Tibial nerve (tissue), 4 donors: Measurements from ENCODE around the gene GORASP2. TPM values are rescaled to one million over a fixed set of nuclear protein-coding genes. Genes with fewer than 3 reads are reported as not detected.

Experiments
- DNase-seq, 2 donors: peaks; one replicate each; pipeline ENCODE4 v3.0.0-alpha.2; 2019; ENCODE audit warnings: low spot score in 2 of 2
- H3K27ac ChIP-seq, 4 donors: fragments of 200-600 bp; sonication (generic) in 3 of 4; one replicate each; pipeline ENCODE4 v1.5.1; 2017 to 2019; ENCODE audit warnings: mild to moderate bottlenecking in 1 of 4
- H3K27me3 ChIP-seq, 2 donors: fragments of 200-600 bp; sonication (generic) in 1 of 2; one replicate each; pipeline versions ENCODE4 v1.5.1 to v1.6.0; 2017 to 2019
- H3K36me3 ChIP-seq, 3 donors: fragments of 200-600 bp; sonication (generic); one replicate each; pipeline ENCODE4 v1.5.1; 2018 to 2019
- H3K4me1 ChIP-seq, 4 donors: fragments of 200-600 bp; sonication (generic) in 3 of 4; one replicate each; pipeline ENCODE4 v1.5.1; 2017 to 2019
- H3K4me3 ChIP-seq, 4 donors: fragments of 200-600 bp; sonication (generic) in 3 of 4; one replicate each; pipeline ENCODE4 v1.5.1; 2017 to 2019; ENCODE audit warnings: mild to moderate bottlenecking in 1 of 4, moderate library complexity in 1 of 4
- H3K9me3 ChIP-seq, 4 donors: fragments of 200-600 bp; sonication (generic) in 3 of 4; one replicate each; pipeline ENCODE4 v1.5.1; 2017 to 2019
- EP300 ChIP-seq, 2 donors: sonication (generic); formaldehyde crosslinking; IDR thresholded peaks; one replicate each; pipeline ENCODE4 v1.6.1; 2017; ENCODE audit warnings: antibody characterized with exemption in 2 of 2, mild to moderate bottlenecking in 1 of 2
- POLR2A ChIP-seq, 2 donors: fragments of 450-650 bp; IDR thresholded peaks; one replicate each; pipeline ENCODE4 v1.6.1; 2017; ENCODE audit warnings: antibody characterized with exemption in 2 of 2, mild to moderate bottlenecking in 2 of 2, moderate library complexity in 2 of 2
- WGBS, 2 donors: methylation state at CpG; one replicate each; pipeline ENCODE4 v1.1.5; 2018; 5-methylcytosine and 5-hydroxymethylcytosine counted together
- total RNA-seq, 4 donors: library from RNA; depleted of rRNA; stranded (reverse); fragments of >200 nt; gene quantifications; one replicate each; pipeline ENCODE4 v1.1.0, GENCODE V29; 2016
- TF ChIP-seq, protein P1 (sequence below), 5 experiments: fragments of 200-600 bp in 3 of 5; fragments of 450-650 bp in 2 of 5; sonication (generic) in 3 of 5; IDR thresholded peaks; one replicate each; pipeline ENCODE4 v1.5.1; 2016 to 2019; ENCODE audit warnings: antibody characterized with exemption in 5 of 5, mild to moderate bottlenecking in 3 of 5, moderate library complexity in 2 of 5

The GORASP2 gene
- total RNA-seq, 4 donors from 2014 or later = 22.2 to 35.4 (median 27.4) TPM

DNA sequence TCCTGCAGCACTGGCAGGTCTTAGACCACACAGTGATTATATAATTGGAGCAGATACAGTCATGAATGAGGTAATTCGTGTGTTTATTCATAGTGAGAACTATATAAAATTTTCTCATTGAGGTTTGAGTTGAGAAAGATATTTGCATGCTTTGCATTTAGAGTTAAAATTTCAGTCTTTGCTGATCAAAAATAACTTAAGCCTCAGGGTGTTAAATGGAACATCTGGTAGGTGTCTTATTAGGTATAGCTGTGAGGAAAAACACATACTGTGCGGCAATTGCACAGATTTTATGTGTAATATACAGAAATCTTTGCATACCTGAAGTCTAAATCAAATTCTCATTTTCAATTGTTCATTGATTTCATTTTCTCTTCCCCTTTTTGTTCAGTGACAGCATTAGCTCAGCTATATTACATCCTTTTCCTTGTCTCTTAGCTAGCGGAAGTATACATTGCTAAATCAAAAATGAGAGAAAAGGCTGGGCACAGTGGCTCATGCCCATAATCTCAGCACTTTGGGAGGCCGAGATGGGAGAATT lies 21.2 kb downstream of the GORASP2 start:
- Histone ChIP-seq H3K4me3 (no peak overlapping the region), H3K4me1 (no peaks in the 10 kb centered on the region), H3K36me3 (peaks cover 0 to 52% (median 0%) of the 10 kb centered on the region in 3 donors), H3K27ac (no peak overlapping the region), H3K27me3 (no peaks in the 10 kb centered on the region), H3K9me3 (no peaks in the 10 kb centered on the region)
- no peak for TF ChIP-seq POLR2A (IDR thresholded peaks at IDR 0.05)
- TF ChIP-seq EP300 (IDR thresholded peaks at IDR 0.05) = no peak
- TF ChIP-seq, protein P1, sequence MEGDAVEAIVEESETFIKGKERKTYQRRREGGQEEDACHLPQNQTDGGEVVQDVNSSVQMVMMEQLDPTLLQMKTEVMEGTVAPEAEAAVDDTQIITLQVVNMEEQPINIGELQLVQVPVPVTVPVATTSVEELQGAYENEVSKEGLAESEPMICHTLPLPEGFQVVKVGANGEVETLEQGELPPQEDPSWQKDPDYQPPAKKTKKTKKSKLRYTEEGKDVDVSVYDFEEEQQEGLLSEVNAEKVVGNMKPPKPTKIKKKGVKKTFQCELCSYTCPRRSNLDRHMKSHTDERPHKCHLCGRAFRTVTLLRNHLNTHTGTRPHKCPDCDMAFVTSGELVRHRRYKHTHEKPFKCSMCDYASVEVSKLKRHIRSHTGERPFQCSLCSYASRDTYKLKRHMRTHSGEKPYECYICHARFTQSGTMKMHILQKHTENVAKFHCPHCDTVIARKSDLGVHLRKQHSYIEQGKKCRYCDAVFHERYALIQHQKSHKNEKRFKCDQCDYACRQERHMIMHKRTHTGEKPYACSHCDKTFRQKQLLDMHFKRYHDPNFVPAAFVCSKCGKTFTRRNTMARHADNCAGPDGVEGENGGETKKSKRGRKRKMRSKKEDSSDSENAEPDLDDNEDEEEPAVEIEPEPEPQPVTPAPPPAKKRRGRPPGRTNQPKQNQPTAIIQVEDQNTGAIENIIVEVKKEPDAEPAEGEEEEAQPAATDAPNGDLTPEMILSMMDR (IDR thresholded peaks at IDR 0.05) = no peak
- WGBS, 2 donors = 91 to 92% methylated on average over 4 of the region's 4 CpGs
- DNase-seq = no peak

DNA sequence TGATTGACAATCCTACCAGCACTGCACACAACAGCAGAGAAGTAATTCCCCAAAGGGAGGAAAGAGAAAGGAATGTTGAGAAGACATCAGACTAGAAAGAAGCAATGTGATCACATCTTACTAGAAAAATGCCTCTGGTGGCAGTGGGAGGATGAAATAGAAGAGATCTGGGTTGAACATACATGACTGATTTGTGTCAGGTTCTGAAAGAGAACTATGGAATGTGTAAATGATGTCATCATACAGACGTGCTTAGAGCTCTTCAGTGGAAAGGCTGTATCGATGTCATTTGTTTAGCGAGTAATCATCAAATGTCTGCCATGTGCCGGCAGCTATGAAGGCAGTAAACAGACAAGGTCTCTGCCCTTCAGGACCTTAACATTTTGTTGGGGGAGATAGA lies 24.9 kb downstream of the GORASP2 start:
- H3K36me3 ChIP-seq = peaks cover 0 to 88% (median 4%) of the 10 kb centered on the region in 3 donors
- TF ChIP-seq, protein P1 (IDR thresholded peaks at IDR 0.05) = no peak
- TF ChIP-seq EP300 (IDR thresholded peaks at IDR 0.05) (no peak), POLR2A (IDR thresholded peaks at IDR 0.05) (no peak)

GRCh38 chr2:170963386-170963785 lies 34.3 kb downstream of the GORASP2 start:
- 78% methylated on average over 5 of the region's 5 CpGs for WGBS, 2 donors
- TF ChIP-seq EP300 (IDR thresholded peaks at IDR 0.05) (no peak), POLR2A (IDR thresholded peaks at IDR 0.05) (no peak)
- TF ChIP-seq, protein P1 (IDR thresholded peaks at IDR 0.05) = no peak
- no peaks in the 10 kb centered on the region for H3K9me3 ChIP-seq
- H3K36me3 ChIP-seq = peaks cover 0 to 88% (median 9%) of the 10 kb centered on the region in 3 donors
- H3K4me3 ChIP-seq = no peak overlapping the region
- H3K4me1 ChIP-seq = no peaks in the 10 kb centered on the region
- no peak overlapping the region for H3K27ac ChIP-seq
- no peaks in the 10 kb centered on the region for H3K27me3 ChIP-seq
- DNase-seq = no peak

More for the DNA sequence above, 24.9 kb downstream of the GORASP2 start:
- WGBS, 2 donors = 50 to 60% methylated on average over 4 of the region's 4 CpGs
- Histone ChIP-seq H3K27ac (no peak overlapping the region), H3K4me3 (no peak overlapping the region), H3K4me1 (no peaks in the 10 kb centered on the region), H3K9me3 (no peaks in the 10 kb centered on the region), H3K27me3 (no peaks in the 10 kb centered on the region)
- DNase-seq = no peak

GRCh38 chr2:170965446-170966225 lies 36.6 kb downstream of the GORASP2 start:
- no peak overlapping the region for H3K27ac ChIP-seq
- TF ChIP-seq, protein P1 (IDR thresholded peaks at IDR 0.05) = no peak
- TF ChIP-seq EP300 (IDR thresholded peaks at IDR 0.05) = no peak
- no peak for TF ChIP-seq POLR2A (IDR thresholded peaks at IDR 0.05)
- no peak overlapping the region for H3K4me3 ChIP-seq
- H3K27me3 ChIP-seq = no peaks in the 10 kb centered on the region
- H3K36me3 ChIP-seq = peaks cover 0 to 80% (median 9%) of the 10 kb centered on the region in 3 donors
- no peaks in the 10 kb centered on the region for H3K9me3 ChIP-seq
- no peaks in the 10 kb centered on the region for H3K4me1 ChIP-seq
- DNase-seq = no peak
- 79 to 82% methylated on average over 20 of the region's 20 CpGs for WGBS, 2 donors
